Esophagus muscularis mucosa (tissue), 4 donors: Measurements from ENCODE around the gene MEGF6. TPM values are rescaled to one million over a fixed set of nuclear protein-coding genes. Genes with fewer than 3 reads are reported as not detected.

Experiments
- DNase-seq: peaks from one replicate; pipeline ENCODE4 v3.0.0-alpha.2; 2017; ENCODE audit errors: extremely low spot score
- H3K27ac ChIP-seq, 4 donors: fragments of 200-600 bp; sonication (generic); replicated peaks in 1 of 4; 1 replicate in 3 of 4; 2 replicates in 1 of 4; pipeline ENCODE4 v1.5.1; 2016 to 2019; ENCODE audit warnings: mild to moderate bottlenecking in 1 of 4
- H3K27me3 ChIP-seq, 4 donors: fragments of 200-600 bp; sonication (generic); one replicate each; pipeline versions ENCODE4 v1.5.1 to v1.6.0; 2016 to 2019
- H3K36me3 ChIP-seq, 4 donors: fragments of 200-600 bp; sonication (generic); one replicate each; pipeline ENCODE4 v1.5.1; 2016 to 2019
- H3K4me1 ChIP-seq, 4 donors: fragments of 200-600 bp; sonication (generic); one replicate each; pipeline ENCODE4 v1.5.1; 2016 to 2019
- H3K4me3 ChIP-seq, 4 donors: fragments of 200-600 bp; sonication (generic); 1 replicate in 2 of 4; 2 replicates in 2 of 4; pipeline ENCODE4 v1.5.1; 2016 to 2019; ENCODE audit warnings: mild to moderate bottlenecking in 4 of 4, moderate library complexity in 1 of 4
- H3K9me3 ChIP-seq, 4 donors: fragments of 200-600 bp; sonication (generic); 1 replicate in 3 of 4; 2 replicates in 1 of 4; pipeline ENCODE4 v1.5.1; 2016 to 2019
- CTCF ChIP-seq, 3 experiments: fragments of 200-600 bp in 2 of 3; fragments of 450-650 bp in 1 of 3; sonication (generic) in 2 of 3; IDR thresholded peaks; one replicate each; pipeline ENCODE4 v1.5.1; 2017 to 2019; ENCODE audit warnings: antibody characterized with exemption in 3 of 3, mild to moderate bottlenecking in 2 of 3, moderate library complexity in 1 of 3
- EP300 ChIP-seq: sonication (generic); formaldehyde crosslinking; IDR thresholded peaks from one replicate; pipeline ENCODE4 v1.6.1; 2017; ENCODE audit warnings: antibody characterized with exemption
- POLR2A ChIP-seq: fragments of 450-650 bp; IDR thresholded peaks from one replicate; pipeline ENCODE4 v1.6.1; 2017; ENCODE audit warnings: antibody characterized with exemption, moderate library complexity, mild to moderate bottlenecking, low read depth
- POLR2AphosphoS5 ChIP-seq, 2 donors: sonication (generic); formaldehyde crosslinking; IDR thresholded peaks; one replicate each; pipeline ENCODE4 v1.6.1; 2017; ENCODE audit warnings: antibody characterized with exemption in 2 of 2
- WGBS: methylation state at CpG from one replicate; pipeline ENCODE4 v1.1.5; 2018; 5-methylcytosine and 5-hydroxymethylcytosine counted together
- intact Hi-C: fragments of 100-400 bp; cut with DNase I; formaldehyde crosslinking; loops from one replicate; pipeline ENCODE4 v1.15.1; 2023
- total RNA-seq, 4 donors: library from RNA; depleted of rRNA; stranded (reverse); fragments of >200 nt; gene quantifications; one replicate each; pipeline versions ENCODE4 v1.1.0 to v1.2.1, GENCODE V29; 2016

Gene MEGF6
- total RNA-seq, 4 donors from 2014 or later, result 9.3 to 18.1 (median 12.7) TPM

- no peak overlapping the region for H3K27ac ChIP-seq
- no peak for DNase-seq
- intact Hi-C loops, result no loop called here
- H3K27me3 ChIP-seq, result peaks cover 0 to 70% (median 0%) of the 10 kb centered on the region in 4 donors
- H3K9me3 ChIP-seq, result peaks cover 0 to 23% (median 16%) of the 10 kb centered on the region in 4 donors
- H3K4me1 ChIP-seq, result peaks cover 0 to 11% (median 0%) of the 10 kb centered on the region in 4 donors
- H3K36me3 ChIP-seq, result no peaks in the 10 kb centered on the region
- WGBS, result 87% methylated on average over 17 of the region's 18 CpGs
- no peak overlapping the region for H3K4me3 ChIP-seq
- TF ChIP-seq EP300, result no peak
- TF ChIP-seq POLR2A, result no peak
- TF ChIP-seq CTCF (IDR thresholded peaks at IDR 0.05), result no peak
- TF ChIP-seq POLR2AphosphoS5 (IDR thresholded peaks at IDR 0.05), result no peak
Measured at GRCh38 chr1:3444298-3444697, 167.0 kb downstream of the MEGF6 start.

- WGBS, result 77% methylated on average over 7 of the region's 7 CpGs
- no peak for DNase-seq
- H3K27me3 ChIP-seq, result peaks cover 0 to 70% (median 0%) of the 10 kb centered on the region in 4 donors
- H3K36me3 ChIP-seq, result no peaks in the 10 kb centered on the region
- intact Hi-C loops, result no loop called here
- peaks cover 0 to 12% (median 0%) of the 10 kb centered on the region in 4 donors for H3K4me1 ChIP-seq
- H3K4me3 ChIP-seq, result no peak overlapping the region
- H3K9me3 ChIP-seq, result peaks cover 0 to 23% (median 16%) of the 10 kb centered on the region in 4 donors
- H3K27ac ChIP-seq, result no peak overlapping the region
- TF ChIP-seq POLR2AphosphoS5 (IDR thresholded peaks at IDR 0.05), result no peak
- no peak for TF ChIP-seq EP300
- TF ChIP-seq POLR2A, result no peak
- no peak for TF ChIP-seq CTCF (IDR thresholded peaks at IDR 0.05)
Measured at GRCh38 chr1:3443807-3444206, 167.5 kb downstream of the MEGF6 start.

- intact Hi-C loops, result no loop called here
- H3K4me1 ChIP-seq, result peaks cover 0 to 12% (median 0%) of the 10 kb centered on the region in 4 donors
- peaks cover 0 to 74% (median 0%) of the 10 kb centered on the region in 4 donors for H3K27me3 ChIP-seq
- no peak overlapping the region for H3K4me3 ChIP-seq
- TF ChIP-seq CTCF (IDR thresholded peaks at IDR 0.05), result no peak
- TF ChIP-seq POLR2AphosphoS5 (IDR thresholded peaks at IDR 0.05), result no peak
- TF ChIP-seq EP300, result no peak
- TF ChIP-seq POLR2A, result no peak
- no peak overlapping the region for H3K27ac ChIP-seq
- H3K36me3 ChIP-seq, result no peaks in the 10 kb centered on the region
- WGBS, result 83% methylated on average over 12 of the region's 12 CpGs
- H3K9me3 ChIP-seq, result peaks cover 0 to 22% (median 15%) of the 10 kb centered on the region in 4 donors
- no peak for DNase-seq
Measured at GRCh38 chr1:3442901-3443300, 168.4 kb downstream of the MEGF6 start.

- peaks cover 0 to 12% (median 0%) of the 10 kb centered on the region in 4 donors for H3K4me1 ChIP-seq
- WGBS, result 87% methylated on average over 12 of the region's 13 CpGs
- TF ChIP-seq POLR2AphosphoS5 (IDR thresholded peaks at IDR 0.05) (no peak), POLR2A (no peak), CTCF (IDR thresholded peaks at IDR 0.05) (no peak), EP300 (no peak)
- H3K9me3 ChIP-seq, result peaks cover 0 to 16% (median 10%) of the 10 kb centered on the region in 4 donors
- H3K27me3 ChIP-seq, result peaks cover 0 to 79% (median 0%) of the 10 kb centered on the region in 4 donors
- H3K27ac ChIP-seq, result peak overlapping the region in 1 of 4 donors; percentile 13
- H3K36me3 ChIP-seq, result no peaks in the 10 kb centered on the region
- intact Hi-C loops, result no loop called here
- no peak overlapping the region for H3K4me3 ChIP-seq
- DNase-seq, result no peak
Measured at GRCh38 chr1:3442331-3442730, 169.0 kb downstream of the MEGF6 start.

GRCh38 chr1:3441880-3442279 lies 169.4 kb downstream of the MEGF6 start:
- peaks cover 0 to 15% (median 8%) of the 10 kb centered on the region in 4 donors for H3K9me3 ChIP-seq
- H3K27ac ChIP-seq, result peak overlapping the region in 1 of 4 donors; percentile 13
- peaks cover 0 to 12% (median 0%) of the 10 kb centered on the region in 4 donors for H3K4me1 ChIP-seq
- TF ChIP-seq CTCF (IDR thresholded peaks at IDR 0.05) (no peak), POLR2A (no peak), POLR2AphosphoS5 (IDR thresholded peaks at IDR 0.05) (no peak), EP300 (no peak)
- peaks cover 0 to 83% (median 0%) of the 10 kb centered on the region in 4 donors for H3K27me3 ChIP-seq
- H3K4me3 ChIP-seq, result no peak overlapping the region
- H3K36me3 ChIP-seq, result no peaks in the 10 kb centered on the region
- WGBS, result 80% methylated on average over 8 of the region's 8 CpGs
- DNase-seq, result no peak
- intact Hi-C loops, result no loop called here
